ENCODE data around the gene FRG2C.
"Not testable (repeated sequence)": the region's sequence is repeated elsewhere in the genome, so short reads cannot be mapped to it uniquely, and the experiment has no call there.

GRCh38 chr3:75645548-75645947 lies 18.6 kb upstream of the FRG2C start:
- TF ChIP-seq, protein P1, sequence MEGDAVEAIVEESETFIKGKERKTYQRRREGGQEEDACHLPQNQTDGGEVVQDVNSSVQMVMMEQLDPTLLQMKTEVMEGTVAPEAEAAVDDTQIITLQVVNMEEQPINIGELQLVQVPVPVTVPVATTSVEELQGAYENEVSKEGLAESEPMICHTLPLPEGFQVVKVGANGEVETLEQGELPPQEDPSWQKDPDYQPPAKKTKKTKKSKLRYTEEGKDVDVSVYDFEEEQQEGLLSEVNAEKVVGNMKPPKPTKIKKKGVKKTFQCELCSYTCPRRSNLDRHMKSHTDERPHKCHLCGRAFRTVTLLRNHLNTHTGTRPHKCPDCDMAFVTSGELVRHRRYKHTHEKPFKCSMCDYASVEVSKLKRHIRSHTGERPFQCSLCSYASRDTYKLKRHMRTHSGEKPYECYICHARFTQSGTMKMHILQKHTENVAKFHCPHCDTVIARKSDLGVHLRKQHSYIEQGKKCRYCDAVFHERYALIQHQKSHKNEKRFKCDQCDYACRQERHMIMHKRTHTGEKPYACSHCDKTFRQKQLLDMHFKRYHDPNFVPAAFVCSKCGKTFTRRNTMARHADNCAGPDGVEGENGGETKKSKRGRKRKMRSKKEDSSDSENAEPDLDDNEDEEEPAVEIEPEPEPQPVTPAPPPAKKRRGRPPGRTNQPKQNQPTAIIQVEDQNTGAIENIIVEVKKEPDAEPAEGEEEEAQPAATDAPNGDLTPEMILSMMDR (IDR thresholded peaks at IDR 0.05): not testable (repeated sequence)
- TF ChIP-seq POLR2A, EP300, POLR2AphosphoS5 (IDR thresholded peaks at IDR 0.05): not testable (repeated sequence)

Data from suprapubic skin (tissue), 4 donors.